ENCODE data around the gene PDLIM7.

DNA sequence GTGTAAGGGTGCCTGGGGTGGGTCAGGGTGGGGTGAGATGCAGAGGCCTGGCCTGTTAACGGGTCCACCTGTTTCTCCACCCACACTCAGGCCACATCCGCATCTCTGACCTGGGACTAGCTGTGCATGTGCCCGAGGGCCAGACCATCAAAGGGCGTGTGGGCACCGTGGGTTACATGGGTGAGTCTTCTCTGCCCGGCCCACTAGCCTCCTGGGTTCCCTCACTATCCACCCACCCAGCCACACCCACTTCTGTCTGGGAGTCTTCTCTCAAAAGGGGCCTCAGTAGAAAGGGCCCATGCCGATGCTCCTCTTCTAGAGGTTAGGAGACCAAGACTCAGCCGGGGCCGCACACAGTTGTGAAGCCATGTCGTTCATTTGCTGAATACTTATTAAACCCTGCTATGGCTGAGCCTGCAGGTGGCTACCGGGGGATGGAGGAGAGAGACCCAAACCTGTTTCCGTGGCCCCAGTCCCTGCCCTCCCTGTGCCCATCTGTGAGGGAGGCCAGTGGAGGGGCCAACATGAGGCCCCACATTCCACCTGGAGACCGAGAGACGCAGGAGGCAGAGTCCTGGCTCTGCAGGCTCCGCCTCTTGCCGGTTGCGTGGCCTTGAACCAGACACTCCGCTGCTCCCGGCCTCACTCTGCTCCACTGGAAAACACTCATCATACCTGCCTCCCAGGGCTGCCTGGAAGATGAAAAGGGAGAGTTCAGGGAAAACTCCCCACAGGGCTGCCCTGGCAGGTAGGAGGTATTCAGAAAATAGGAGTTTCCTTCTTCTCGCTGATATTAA, 62.3 kb downstream of the PDLIM7 start:
- TF ChIP-seq, protein P1, sequence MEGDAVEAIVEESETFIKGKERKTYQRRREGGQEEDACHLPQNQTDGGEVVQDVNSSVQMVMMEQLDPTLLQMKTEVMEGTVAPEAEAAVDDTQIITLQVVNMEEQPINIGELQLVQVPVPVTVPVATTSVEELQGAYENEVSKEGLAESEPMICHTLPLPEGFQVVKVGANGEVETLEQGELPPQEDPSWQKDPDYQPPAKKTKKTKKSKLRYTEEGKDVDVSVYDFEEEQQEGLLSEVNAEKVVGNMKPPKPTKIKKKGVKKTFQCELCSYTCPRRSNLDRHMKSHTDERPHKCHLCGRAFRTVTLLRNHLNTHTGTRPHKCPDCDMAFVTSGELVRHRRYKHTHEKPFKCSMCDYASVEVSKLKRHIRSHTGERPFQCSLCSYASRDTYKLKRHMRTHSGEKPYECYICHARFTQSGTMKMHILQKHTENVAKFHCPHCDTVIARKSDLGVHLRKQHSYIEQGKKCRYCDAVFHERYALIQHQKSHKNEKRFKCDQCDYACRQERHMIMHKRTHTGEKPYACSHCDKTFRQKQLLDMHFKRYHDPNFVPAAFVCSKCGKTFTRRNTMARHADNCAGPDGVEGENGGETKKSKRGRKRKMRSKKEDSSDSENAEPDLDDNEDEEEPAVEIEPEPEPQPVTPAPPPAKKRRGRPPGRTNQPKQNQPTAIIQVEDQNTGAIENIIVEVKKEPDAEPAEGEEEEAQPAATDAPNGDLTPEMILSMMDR (IDR thresholded peaks at IDR 0.05), result no peak
- TF ChIP-seq POLR2A (IDR thresholded peaks at IDR 0.05), result no peak
